D721Med (cell line): ENCODE data around the gene TMEM218.

Source experiments
- DNase-seq: peaks from one replicate; pipeline ENCODE4 v3.0.0; 2011; ENCODE audit warnings: low spot score; ENCODE audit not compliant: insufficient read length
- FAIRE-seq: peaks from 2 replicates; lab custom pipeline; 2011; peaks lifted over from hg19 to GRCh38; lab: Jason Lieb, UNC
- TF ChIP-seq, protein P1 (sequence below): IDR thresholded peaks from 2 replicates; pipeline ENCODE4 v1.5.1; 2012; ENCODE audit warnings: mild to moderate bottlenecking, control low read depth; ENCODE audit not compliant: insufficient read depth; ENCODE audit errors: missing control alignments

The TMEM218 gene

DNA sequence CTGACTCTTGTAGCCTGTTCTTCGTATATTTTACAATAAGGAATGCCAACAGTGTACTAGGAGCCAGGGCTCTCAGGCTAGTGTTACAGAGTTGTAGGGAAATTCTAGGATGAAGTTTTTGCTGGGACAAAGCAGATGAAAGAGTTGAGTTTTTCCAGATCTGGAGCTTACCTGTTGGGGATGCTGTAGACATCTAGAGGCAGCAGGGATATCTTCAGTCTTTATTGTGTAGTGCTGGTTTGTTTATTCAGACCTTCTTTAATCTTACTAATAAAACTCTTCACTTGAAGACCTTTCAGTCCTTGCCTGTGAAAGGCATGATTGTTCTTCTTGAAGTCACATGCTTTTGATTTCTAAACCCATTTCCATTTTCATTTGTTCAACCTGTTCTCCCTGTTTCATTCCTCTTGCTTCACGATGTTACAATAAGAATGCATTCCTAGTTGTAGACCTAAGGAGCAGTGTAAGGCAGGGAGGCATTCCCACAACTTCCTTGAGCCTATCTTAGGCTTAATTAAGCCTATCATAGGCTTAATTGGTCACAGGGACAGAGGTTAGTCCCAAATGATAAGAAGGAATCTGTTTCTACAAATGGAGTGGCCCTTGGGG is 56.2 kb downstream of the TMEM218 start:
- DNase-seq: no peak
- TF ChIP-seq, protein P1, sequence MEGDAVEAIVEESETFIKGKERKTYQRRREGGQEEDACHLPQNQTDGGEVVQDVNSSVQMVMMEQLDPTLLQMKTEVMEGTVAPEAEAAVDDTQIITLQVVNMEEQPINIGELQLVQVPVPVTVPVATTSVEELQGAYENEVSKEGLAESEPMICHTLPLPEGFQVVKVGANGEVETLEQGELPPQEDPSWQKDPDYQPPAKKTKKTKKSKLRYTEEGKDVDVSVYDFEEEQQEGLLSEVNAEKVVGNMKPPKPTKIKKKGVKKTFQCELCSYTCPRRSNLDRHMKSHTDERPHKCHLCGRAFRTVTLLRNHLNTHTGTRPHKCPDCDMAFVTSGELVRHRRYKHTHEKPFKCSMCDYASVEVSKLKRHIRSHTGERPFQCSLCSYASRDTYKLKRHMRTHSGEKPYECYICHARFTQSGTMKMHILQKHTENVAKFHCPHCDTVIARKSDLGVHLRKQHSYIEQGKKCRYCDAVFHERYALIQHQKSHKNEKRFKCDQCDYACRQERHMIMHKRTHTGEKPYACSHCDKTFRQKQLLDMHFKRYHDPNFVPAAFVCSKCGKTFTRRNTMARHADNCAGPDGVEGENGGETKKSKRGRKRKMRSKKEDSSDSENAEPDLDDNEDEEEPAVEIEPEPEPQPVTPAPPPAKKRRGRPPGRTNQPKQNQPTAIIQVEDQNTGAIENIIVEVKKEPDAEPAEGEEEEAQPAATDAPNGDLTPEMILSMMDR: no peak
- no peak for FAIRE-seq

DNA sequence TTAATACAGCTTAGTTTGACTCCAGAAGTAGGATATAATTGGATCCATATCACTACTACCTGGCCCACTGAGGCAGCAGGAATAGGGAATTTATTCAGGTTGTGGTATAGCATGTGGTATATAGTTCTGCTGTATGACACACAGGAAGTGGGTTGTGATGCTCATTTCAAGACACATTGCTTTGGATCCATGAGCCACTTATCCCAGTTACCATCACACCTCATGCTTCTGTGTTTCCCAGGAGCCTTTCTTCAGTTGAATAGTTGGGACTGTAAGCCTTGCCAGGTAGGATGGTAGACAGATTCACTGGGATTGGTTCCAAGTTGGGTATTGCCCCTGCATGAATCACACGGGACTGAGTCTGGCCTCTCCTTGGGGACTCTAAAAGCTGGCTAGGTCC is 58.3 kb downstream of the TMEM218 start:
- FAIRE-seq (no peak), DNase-seq (no peak)
- TF ChIP-seq, protein P1: no peak

DNA sequence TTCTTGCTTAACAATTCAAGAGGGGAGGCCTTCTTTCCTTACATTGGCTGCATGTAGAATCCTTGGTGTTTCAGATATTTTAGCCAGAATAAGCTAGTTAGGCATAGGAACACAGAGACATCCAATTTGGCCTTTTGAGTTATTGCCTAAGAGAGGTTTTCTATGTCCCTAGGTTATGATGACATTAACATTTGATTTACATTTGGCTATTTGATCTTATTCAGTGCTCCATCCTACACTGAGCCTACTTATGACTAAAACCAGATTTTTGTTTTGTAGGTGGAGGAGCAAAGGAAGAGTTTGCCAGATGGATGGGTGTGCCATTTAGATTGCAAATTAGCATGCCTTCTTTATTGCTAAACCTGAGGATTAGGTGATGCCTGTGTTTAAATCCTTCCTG is 59.4 kb downstream of the TMEM218 start:
- TF ChIP-seq, protein P1: no peak
- DNase-seq (no peak), FAIRE-seq (no peak)

DNA sequence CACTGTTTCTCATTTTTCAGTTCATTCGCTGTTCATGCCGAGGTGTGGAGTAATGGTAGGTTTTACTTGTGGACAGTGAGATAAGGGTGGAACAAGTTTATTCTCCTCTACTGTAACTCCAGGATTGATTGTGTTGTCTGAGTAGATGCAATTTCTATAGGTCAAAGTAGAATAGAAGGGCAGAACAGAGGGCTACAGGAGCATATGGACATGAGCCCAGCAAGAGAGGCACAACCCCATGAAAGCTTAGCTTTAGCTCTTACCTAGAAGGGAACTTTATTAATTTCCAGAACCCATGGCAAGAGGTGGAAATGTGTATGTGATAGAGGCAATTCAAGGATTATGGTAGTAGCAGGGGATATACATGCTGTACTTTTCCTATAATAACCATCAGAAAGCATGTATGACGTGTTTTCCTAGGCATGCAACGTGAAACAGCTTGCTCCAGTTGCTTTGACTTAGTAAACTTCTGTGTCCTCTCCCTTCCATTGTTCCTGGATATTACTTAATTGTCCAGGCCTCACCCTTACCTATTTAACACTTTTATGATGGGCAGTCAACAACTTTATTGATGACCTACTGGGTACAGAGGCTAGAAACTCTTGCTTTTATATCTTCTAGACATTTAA is 62.1 kb downstream of the TMEM218 start:
- FAIRE-seq (no peak), DNase-seq (no peak)
- TF ChIP-seq, protein P1: no peak
